SK-N-MC (cell line): ENCODE results near the gene FHIT.

Experiments used
- EZH2 ChIP-seq: fragments of 200-600 bp; sonication (generic); IDR thresholded peaks from one replicate; pipeline ENCODE4 v1.6.1; 2017; ENCODE audit warnings: antibody characterized with exemption
- FOXP2 ChIP-seq: optimal IDR thresholded peaks from 2 replicates; pipeline ENCODE3; 2011; ENCODE audit warnings: mild to moderate bottlenecking, moderate library complexity; ENCODE audit not compliant: insufficient read depth; ENCODE audit errors: extremely low read length, control extremely low read depth
- POLR2AphosphoS5 ChIP-seq: IDR thresholded peaks from 2 replicates; pipeline ENCODE4 v1.6.1; 2012; ENCODE audit warnings: mild to moderate bottlenecking, low read depth, low read length, borderline replicate concordance

GRCh38 chr3:59854061-59854709 lies 1397.1 kb downstream of the FHIT start:
- TF ChIP-seq EZH2 (no peak), POLR2AphosphoS5 (no peak), FOXP2 (no peak)
